Breast epithelium (tissue), 4 donors: ENCODE measurements around the gene CACNA2D2. TPM values are rescaled to one million over a fixed set of nuclear protein-coding genes. Genes with fewer than 3 reads are reported as not detected.

Experiments
- DNase-seq, 2 donors: peaks; one replicate each; pipeline ENCODE4 v3.0.0-alpha.2; 2019; ENCODE audit warnings: low spot score in 2 of 2
- H3K27ac ChIP-seq, 2 donors: fragments of 200-600 bp; sonication (generic) in 1 of 2; one replicate each; pipeline ENCODE4 v1.5.1; 2016 to 2019; ENCODE audit warnings: mild to moderate bottlenecking in 1 of 2
- H3K27me3 ChIP-seq, 2 donors: fragments of 200-600 bp; sonication (generic) in 1 of 2; one replicate each; pipeline versions ENCODE4 v1.5.1 to v1.6.0; 2017 to 2019; ENCODE audit warnings: control low read depth in 1 of 2, mild to moderate bottlenecking in 1 of 2
- H3K36me3 ChIP-seq: fragments of 200-600 bp; one replicate; pipeline ENCODE4 v1.5.1; 2019
- H3K4me1 ChIP-seq, 2 donors: fragments of 200-600 bp; sonication (generic); one replicate each; pipeline ENCODE4 v1.5.1; 2016 to 2019; ENCODE audit warnings: control low read depth in 1 of 2
- H3K4me3 ChIP-seq, 3 donors: fragments of 200-600 bp; sonication (generic); 1 replicate in 2 of 3; 2 replicates in 1 of 3; pipeline ENCODE4 v1.5.1; 2016 to 2019; ENCODE audit warnings: mild to moderate bottlenecking in 3 of 3, moderate library complexity in 2 of 3
- H3K9me3 ChIP-seq, 2 donors: fragments of 200-600 bp; sonication (generic) in 1 of 2; one replicate each; pipeline ENCODE4 v1.5.1; 2016 to 2019; ENCODE audit warnings: control low read depth in 1 of 2
- CTCF ChIP-seq, 3 donors: fragments of 450-650 bp; IDR thresholded peaks; one replicate each; pipeline ENCODE4 v1.5.1; 2016 to 2017; ENCODE audit warnings: antibody characterized with exemption in 3 of 3, mild to moderate bottlenecking in 3 of 3, moderate library complexity in 3 of 3
- POLR2A ChIP-seq: fragments of 450-650 bp; IDR thresholded peaks from one replicate; pipeline ENCODE4 v1.6.1; 2016; ENCODE audit warnings: antibody characterized with exemption, mild to moderate bottlenecking, moderate library complexity
- POLR2AphosphoS5 ChIP-seq, 3 donors: sonication (generic); formaldehyde crosslinking; IDR thresholded peaks; one replicate each; pipeline ENCODE4 v1.6.1; 2017; ENCODE audit warnings: antibody characterized with exemption in 3 of 3
- intact Hi-C: fragments of 100-400 bp; cut with DNase I; formaldehyde crosslinking; loops from one replicate; pipeline ENCODE4 v1.15.1; 2023; ENCODE audit warnings: low total_unique reads
- total RNA-seq, 3 donors: library from RNA; depleted of rRNA; stranded (reverse); fragments of >200 nt; gene quantifications; one replicate each; pipeline ENCODE4 v1.1.0, GENCODE V29; 2016

Gene CACNA2D2
- total RNA-seq, 3 donors from 2014 or later: 0.80 to 2.0 (median 1.5) TPM

DNA sequence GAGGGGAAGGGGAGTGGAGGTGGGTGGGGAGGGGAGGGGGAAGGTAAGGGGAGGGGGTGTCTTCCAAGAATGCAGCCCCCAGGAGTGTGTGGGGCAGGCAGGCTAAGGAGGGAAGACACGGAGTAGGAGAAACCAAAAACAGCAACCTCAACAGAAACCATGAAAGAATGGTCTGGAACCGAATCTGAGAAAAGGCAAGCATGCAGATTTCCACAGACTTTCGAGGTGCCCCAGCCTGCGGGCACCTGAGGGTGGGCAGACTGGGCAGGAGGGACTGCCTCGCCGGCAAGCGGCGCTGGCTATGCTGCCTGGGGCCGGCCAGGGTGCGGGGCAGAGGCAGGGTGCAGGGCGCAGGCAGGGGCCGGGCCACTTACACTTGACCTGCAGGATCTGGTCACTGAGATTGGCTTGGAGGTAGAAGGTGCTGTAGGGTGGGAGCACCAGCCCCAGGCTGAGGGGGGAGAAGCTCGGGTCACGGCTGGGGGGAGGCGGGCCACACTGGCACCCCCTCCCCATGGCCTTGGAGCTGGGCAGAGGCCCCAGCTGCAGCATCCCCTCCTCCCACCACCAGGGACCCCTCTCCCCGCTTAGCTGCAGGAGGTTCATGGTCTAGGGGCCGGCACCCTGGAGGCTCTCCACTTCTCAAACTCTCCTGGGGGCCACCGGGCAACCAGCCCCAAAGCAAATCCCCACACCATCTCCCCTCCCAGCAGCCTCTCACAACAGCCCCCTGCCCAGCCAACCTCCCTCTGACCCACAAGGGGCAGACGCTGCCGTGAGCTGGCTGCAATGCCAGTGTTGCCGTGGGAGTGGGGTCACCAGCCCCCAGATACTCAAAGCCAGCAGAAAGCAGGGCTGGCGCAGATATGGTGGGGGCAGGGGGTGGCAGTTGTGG lies 128.8 kb downstream of the CACNA2D2 start:
- intact Hi-C loops: loop anchor here (5.0 kb wide), 1 partner anchor 303 kb away; no protein-coding TSS in a partner anchor

DNA sequence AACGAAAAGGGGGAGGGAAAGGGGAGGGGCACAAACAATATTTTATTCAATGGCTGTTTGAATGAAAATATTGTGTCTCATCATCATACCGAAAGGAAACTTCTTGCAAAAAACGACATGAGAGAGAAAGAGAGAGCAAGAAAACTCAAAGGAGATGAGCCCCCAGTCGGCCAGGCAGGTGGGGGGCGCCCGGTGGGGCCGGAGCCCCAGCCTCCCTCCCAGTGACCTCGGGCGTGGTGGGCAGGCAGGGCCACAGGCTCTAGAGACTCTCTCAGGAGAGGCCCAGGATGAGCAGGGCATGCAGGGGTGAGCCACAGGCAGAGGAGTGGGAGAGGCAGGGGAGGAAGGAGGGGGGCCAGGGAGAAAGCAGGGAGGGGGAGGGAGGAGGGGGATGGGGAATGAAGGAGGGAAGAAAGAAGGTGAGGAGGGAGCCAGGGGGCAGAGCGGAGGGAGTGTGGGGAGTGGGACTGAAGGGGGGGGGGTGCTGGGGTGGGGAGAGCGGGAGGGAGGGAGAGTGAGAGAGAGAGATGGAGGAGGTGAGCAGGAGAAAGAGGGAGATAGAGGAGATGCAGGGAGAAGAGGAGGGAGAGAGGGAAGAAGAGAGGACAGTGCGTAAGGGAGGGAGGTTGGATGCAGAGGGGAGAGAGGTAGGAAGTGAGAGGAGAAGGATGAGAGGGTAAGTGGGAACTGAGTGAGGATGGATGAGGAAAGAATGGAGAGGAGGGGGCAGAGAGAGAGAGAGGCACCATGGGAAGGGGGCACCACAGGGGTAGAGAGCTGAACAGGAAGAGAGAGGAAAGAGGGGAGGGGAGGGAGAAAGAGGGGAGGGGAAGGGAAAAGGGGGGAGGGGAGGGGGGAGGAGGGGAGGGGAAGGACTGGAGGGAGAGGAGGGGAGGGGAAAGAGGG lies 130.0 kb downstream of the CACNA2D2 start:
- no peak for DNase-seq
- TF ChIP-seq POLR2A (no peak), CTCF (IDR thresholded peaks at IDR 0.05) (no peak), POLR2AphosphoS5 (IDR thresholded peaks at IDR 0.05) (no peak)
- H3K27me3 ChIP-seq: no peaks in the 10 kb centered on the region
- H3K4me3 ChIP-seq: no peak overlapping the region
- H3K4me1 ChIP-seq: no peaks in the 10 kb centered on the region
- intact Hi-C loops: no loop called here
- no peaks in the 10 kb centered on the region for H3K36me3 ChIP-seq
- H3K27ac ChIP-seq: no peak overlapping the region
- H3K9me3 ChIP-seq: no peaks in the 10 kb centered on the region

More for the DNA sequence above, 128.8 kb downstream of the CACNA2D2 start:
- Histone ChIP-seq H3K4me1 (no peaks in the 10 kb centered on the region), H3K36me3 (no peaks in the 10 kb centered on the region), H3K4me3 (no peak overlapping the region), H3K27me3 (no peaks in the 10 kb centered on the region), H3K27ac (no peak overlapping the region), H3K9me3 (no peaks in the 10 kb centered on the region)
- no peak for TF ChIP-seq POLR2A
- TF ChIP-seq POLR2AphosphoS5 (IDR thresholded peaks at IDR 0.05): no peak
- TF ChIP-seq CTCF (IDR thresholded peaks at IDR 0.05): no peak
- DNase-seq: no peak

DNA sequence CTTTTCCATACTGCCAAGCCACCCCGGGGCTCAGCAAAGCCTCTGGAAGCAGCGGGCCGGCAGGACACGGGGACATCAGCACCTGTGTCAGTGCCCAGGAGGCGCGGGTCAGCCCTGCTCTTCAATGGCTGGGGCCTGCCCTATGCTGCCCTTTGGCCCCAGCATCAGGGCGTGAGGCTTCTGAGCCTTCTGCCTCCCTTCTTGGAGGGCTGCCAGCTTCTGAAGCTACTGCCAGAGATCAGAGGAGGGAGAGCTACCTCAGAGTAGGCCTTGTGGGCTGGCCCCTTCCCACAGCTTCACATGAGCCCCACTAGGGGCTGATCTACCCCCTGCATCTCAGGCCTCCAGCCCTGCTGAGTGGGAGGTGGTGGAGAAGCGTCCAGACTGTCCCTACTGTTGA lies 131.1 kb downstream of the CACNA2D2 start:
- intact Hi-C loops: no loop called here
- TF ChIP-seq POLR2AphosphoS5 (IDR thresholded peaks at IDR 0.05): no peak
- no peak for TF ChIP-seq POLR2A
- TF ChIP-seq CTCF (IDR thresholded peaks at IDR 0.05): no peak
- no peak overlapping the region for H3K27ac ChIP-seq
- no peaks in the 10 kb centered on the region for H3K4me1 ChIP-seq
- H3K4me3 ChIP-seq: no peak overlapping the region
- no peaks in the 10 kb centered on the region for H3K9me3 ChIP-seq
- H3K27me3 ChIP-seq: no peaks in the 10 kb centered on the region
- no peak for DNase-seq
- H3K36me3 ChIP-seq: no peaks in the 10 kb centered on the region

GRCh38 chr3:50371133-50371685 lies 132.2 kb downstream of the CACNA2D2 start:
- intact Hi-C loops: no loop called here
- Histone ChIP-seq H3K36me3 (no peaks in the 10 kb centered on the region), H3K27ac (no peak overlapping the region), H3K4me3 (no peak overlapping the region), H3K4me1 (no peaks in the 10 kb centered on the region), H3K27me3 (no peaks in the 10 kb centered on the region), H3K9me3 (no peaks in the 10 kb centered on the region)
- TF ChIP-seq POLR2A (no peak), POLR2AphosphoS5 (IDR thresholded peaks at IDR 0.05) (no peak), CTCF (IDR thresholded peaks at IDR 0.05) (no peak)
- DNase-seq: no peak
